ENCODE data around the gene NXN.
"Not testable (repeated sequence)": the region's sequence is repeated elsewhere in the genome, so short reads cannot be mapped to it uniquely, and the experiment has no call there.

The NXN gene

GRCh38 chr17:887551-888209 is 91.9 kb downstream of the NXN start:
- no peak for DNase-seq (ENCODE audit: low read depth in 3 of 3)

- no peak for DNase-seq (ENCODE audit: low read depth in 3 of 3)
Measured at GRCh38 chr17:885971-886571, 93.5 kb downstream of the NXN start.

- DNase-seq (ENCODE audit: low read depth in 3 of 3) = no peak
Measured at GRCh38 chr17:883586-883962, 96.0 kb downstream of the NXN start.

GRCh38 chr17:882827-883585 is 96.6 kb downstream of the NXN start:
- DNase-seq (ENCODE audit: low read depth in 3 of 3) = no peak

- no peak for DNase-seq (ENCODE audit: low read depth in 3 of 3)
Measured at GRCh38 chr17:881778-882177, 97.8 kb downstream of the NXN start.

- no peak for DNase-seq (ENCODE audit: low read depth in 3 of 3)
Measured at GRCh38 chr17:880443-881269, 98.9 kb downstream of the NXN start.

- peak; percentile 24 to 60 (median 24) for DNase-seq (ENCODE audit: low read depth in 3 of 3)
Measured at GRCh38 chr17:879546-880442, 99.8 kb downstream of the NXN start.

GRCh38 chr17:877630-878029 is 101.9 kb downstream of the NXN start:
- DNase-seq (ENCODE audit: low read depth in 3 of 3) = no peak

- no peak for DNase-seq (ENCODE audit: low read depth in 3 of 3)
Measured at GRCh38 chr17:876272-876671, 103.3 kb downstream of the NXN start.

GRCh38 chr17:874590-874989 is 105.0 kb downstream of the NXN start:
- not testable (repeated sequence) for DNase-seq (ENCODE audit: low read depth in 3 of 3)

GRCh38 chr17:872855-873254 is 106.7 kb downstream of the NXN start:
- no peak for DNase-seq (ENCODE audit: low read depth in 3 of 3)

- DNase-seq (ENCODE audit: low read depth in 3 of 3) = no peak
Measured at GRCh38 chr17:871751-872519, 107.6 kb downstream of the NXN start.

- no peak for DNase-seq (ENCODE audit: low read depth in 3 of 3)
Measured at GRCh38 chr17:869567-870525, 109.7 kb downstream of the NXN start.

- no peak for DNase-seq (ENCODE audit: low read depth in 3 of 3)
Measured at GRCh38 chr17:869086-869485, 110.5 kb downstream of the NXN start.

GRCh38 chr17:867896-868489 is 111.6 kb downstream of the NXN start:
- no peak for DNase-seq (ENCODE audit: low read depth in 3 of 3)

- not testable (repeated sequence) for DNase-seq (ENCODE audit: low read depth in 3 of 3)
Measured at GRCh38 chr17:867238-867637, 112.3 kb downstream of the NXN start.

- DNase-seq (ENCODE audit: low read depth in 3 of 3) = no peak
Measured at GRCh38 chr17:866568-867103, 112.9 kb downstream of the NXN start.

GRCh38 chr17:864315-864714 is 115.3 kb downstream of the NXN start:
- no peak for DNase-seq (ENCODE audit: low read depth in 3 of 3)

GRCh38 chr17:863880-864279 is 115.7 kb downstream of the NXN start:
- DNase-seq (ENCODE audit: low read depth in 3 of 3) = no peak

All from stimulated activated CD4-positive, alpha-beta T cell treated with anti-CD3 and anti-CD28 coated beads, TNF-alpha, amount 100 ng/mL, for 24 hours (primary cell).